ENCODE data around the gene TNS3. TPM values are rescaled to one million over a fixed set of nuclear protein-coding genes. Genes with fewer than 3 reads are reported as not detected.

TNS3 gene
- total and polyA plus RNA-seq, 4 donors = 58.6 to 117 (median 74.7) TPM

- H3K4me1 ChIP-seq (ENCODE audit: control insufficient read depth, insufficient read depth, low read length) = peaks cover 61% of the 10 kb centered on the region
- no peaks in the 10 kb centered on the region for H3K9me3 ChIP-seq (ENCODE audit: control insufficient read depth, insufficient read depth, low read length)
- peaks cover 19% of the 10 kb centered on the region for H3K36me3 ChIP-seq (ENCODE audit: control insufficient read depth, insufficient read depth, low read length)
- no peak overlapping the region for H3K27ac ChIP-seq (ENCODE audit: low read depth, low read length)
- 75% methylated on average over 5 of the region's 8 CpGs for WGBS (ENCODE audit: insufficient coverage)
- DNase-seq (ENCODE audit: low read depth in 4 of 6, low spot score in 6 of 6) = no peak
- H3K27me3 ChIP-seq (ENCODE audit: control insufficient read depth, insufficient read depth, low read length) = no peaks in the 10 kb centered on the region
- no peak overlapping the region for H3K4me3 ChIP-seq (ENCODE audit: low read depth, low read length)
These were observed 104.5 kb downstream of the TNS3 start for GRCh38 chr7:47477191-47478016.

GRCh38 chr7:47475880-47476227 is 106.1 kb downstream of the TNS3 start:
- DNase-seq (ENCODE audit: low read depth in 4 of 6, low spot score in 6 of 6) = no peak
- Histone ChIP-seq H3K36me3 (ENCODE audit: control insufficient read depth, insufficient read depth, low read length) (peaks cover 26% of the 10 kb centered on the region), H3K27me3 (ENCODE audit: control insufficient read depth, insufficient read depth, low read length) (no peaks in the 10 kb centered on the region), H3K9me3 (ENCODE audit: control insufficient read depth, insufficient read depth, low read length) (no peaks in the 10 kb centered on the region), H3K27ac (ENCODE audit: low read depth, low read length) (no peak overlapping the region), H3K4me1 (ENCODE audit: control insufficient read depth, insufficient read depth, low read length) (peaks cover 57% of the 10 kb centered on the region), H3K4me3 (ENCODE audit: low read depth, low read length) (no peak overlapping the region)
- WGBS (ENCODE audit: insufficient coverage) = 94% methylated on average over 7 of the region's 7 CpGs

- H3K4me1 ChIP-seq (ENCODE audit: control insufficient read depth, insufficient read depth, low read length) = peaks cover 52% of the 10 kb centered on the region
- no peak overlapping the region for H3K27ac ChIP-seq (ENCODE audit: low read depth, low read length)
- peak in 1 of 6 donors; percentile 45 for DNase-seq (ENCODE audit: low read depth in 4 of 6, low spot score in 6 of 6)
- 87% methylated on average over 20 of the region's 24 CpGs for WGBS (ENCODE audit: insufficient coverage)
- H3K27me3 ChIP-seq (ENCODE audit: control insufficient read depth, insufficient read depth, low read length) = no peaks in the 10 kb centered on the region
- peaks cover 26% of the 10 kb centered on the region for H3K36me3 ChIP-seq (ENCODE audit: control insufficient read depth, insufficient read depth, low read length)
- no peaks in the 10 kb centered on the region for H3K9me3 ChIP-seq (ENCODE audit: control insufficient read depth, insufficient read depth, low read length)
- H3K4me3 ChIP-seq (ENCODE audit: low read depth, low read length) = no peak overlapping the region
These were observed 106.7 kb downstream of the TNS3 start for GRCh38 chr7:47474937-47475879.

GRCh38 chr7:47474211-47474936 is 107.5 kb downstream of the TNS3 start:
- Histone ChIP-seq H3K4me1 (ENCODE audit: control insufficient read depth, insufficient read depth, low read length) (peaks cover 44% of the 10 kb centered on the region), H3K4me3 (ENCODE audit: low read depth, low read length) (no peak overlapping the region), H3K9me3 (ENCODE audit: control insufficient read depth, insufficient read depth, low read length) (no peaks in the 10 kb centered on the region), H3K36me3 (ENCODE audit: control insufficient read depth, insufficient read depth, low read length) (peaks cover 26% of the 10 kb centered on the region), H3K27me3 (ENCODE audit: control insufficient read depth, insufficient read depth, low read length) (no peaks in the 10 kb centered on the region), H3K27ac (ENCODE audit: low read depth, low read length) (no peak overlapping the region)
- no peak for DNase-seq (ENCODE audit: low read depth in 4 of 6, low spot score in 6 of 6)
- 88% methylated on average over 2 of the region's 2 CpGs for WGBS (ENCODE audit: insufficient coverage)

GRCh38 chr7:47473499-47474210 is 108.3 kb downstream of the TNS3 start:
- 84% methylated on average over 4 of the region's 6 CpGs for WGBS (ENCODE audit: insufficient coverage)
- no peak overlapping the region for H3K27ac ChIP-seq (ENCODE audit: low read depth, low read length)
- H3K4me1 ChIP-seq (ENCODE audit: control insufficient read depth, insufficient read depth, low read length) = peaks cover 38% of the 10 kb centered on the region

GRCh38 chr7:47472444-47473157 is 109.3 kb downstream of the TNS3 start:
- Histone ChIP-seq H3K27ac (ENCODE audit: low read depth, low read length) (no peak overlapping the region), H3K27me3 (ENCODE audit: control insufficient read depth, insufficient read depth, low read length) (no peaks in the 10 kb centered on the region), H3K4me1 (ENCODE audit: control insufficient read depth, insufficient read depth, low read length) (peaks cover 30% of the 10 kb centered on the region), H3K36me3 (ENCODE audit: control insufficient read depth, insufficient read depth, low read length) (peaks cover 26% of the 10 kb centered on the region), H3K9me3 (ENCODE audit: control insufficient read depth, insufficient read depth, low read length) (no peaks in the 10 kb centered on the region), H3K4me3 (ENCODE audit: low read depth, low read length) (no peak overlapping the region)
- DNase-seq (ENCODE audit: low read depth in 4 of 6, low spot score in 6 of 6) = no peak
- 94% methylated on average over 13 of the region's 19 CpGs for WGBS (ENCODE audit: insufficient coverage)

More at GRCh38 chr7:47473499-47474210, 108.3 kb downstream of the TNS3 start:
- Histone ChIP-seq H3K36me3 (ENCODE audit: control insufficient read depth, insufficient read depth, low read length) (peaks cover 26% of the 10 kb centered on the region), H3K9me3 (ENCODE audit: control insufficient read depth, insufficient read depth, low read length) (no peaks in the 10 kb centered on the region), H3K4me3 (ENCODE audit: low read depth, low read length) (no peak overlapping the region), H3K27me3 (ENCODE audit: control insufficient read depth, insufficient read depth, low read length) (no peaks in the 10 kb centered on the region)
- DNase-seq (ENCODE audit: low read depth in 4 of 6, low spot score in 6 of 6) = no peak

- no peaks in the 10 kb centered on the region for H3K27me3 ChIP-seq (ENCODE audit: control insufficient read depth, insufficient read depth, low read length)
- H3K4me3 ChIP-seq (ENCODE audit: low read depth, low read length) = no peak overlapping the region
- H3K4me1 ChIP-seq (ENCODE audit: control insufficient read depth, insufficient read depth, low read length) = peaks cover 23% of the 10 kb centered on the region
- H3K27ac ChIP-seq (ENCODE audit: low read depth, low read length) = no peak overlapping the region
- 85% methylated on average over 3 of the region's 3 CpGs for WGBS (ENCODE audit: insufficient coverage)
- no peaks in the 10 kb centered on the region for H3K9me3 ChIP-seq (ENCODE audit: control insufficient read depth, insufficient read depth, low read length)
- peaks cover 26% of the 10 kb centered on the region for H3K36me3 ChIP-seq (ENCODE audit: control insufficient read depth, insufficient read depth, low read length)
- no peak for DNase-seq (ENCODE audit: low read depth in 4 of 6, low spot score in 6 of 6)
These were observed 110.1 kb downstream of the TNS3 start for GRCh38 chr7:47471831-47472230.

GRCh38 chr7:47471358-47471703 is 110.6 kb downstream of the TNS3 start:
- H3K9me3 ChIP-seq (ENCODE audit: control insufficient read depth, insufficient read depth, low read length) = no peaks in the 10 kb centered on the region
- no peaks in the 10 kb centered on the region for H3K27me3 ChIP-seq (ENCODE audit: control insufficient read depth, insufficient read depth, low read length)
- peaks cover 26% of the 10 kb centered on the region for H3K36me3 ChIP-seq (ENCODE audit: control insufficient read depth, insufficient read depth, low read length)
- H3K27ac ChIP-seq (ENCODE audit: low read depth, low read length) = no peak overlapping the region
- WGBS (ENCODE audit: insufficient coverage) = 85% methylated on average over 9 of the region's 9 CpGs
- H3K4me3 ChIP-seq (ENCODE audit: low read depth, low read length) = no peak overlapping the region
- peaks cover 23% of the 10 kb centered on the region for H3K4me1 ChIP-seq (ENCODE audit: control insufficient read depth, insufficient read depth, low read length)
- no peak for DNase-seq (ENCODE audit: low read depth in 4 of 6, low spot score in 6 of 6)
